Measurements from ENCODE around the gene WDFY4. TPM values are rescaled to one million over a fixed set of nuclear protein-coding genes. Genes with fewer than 3 reads are reported as not detected.

Gene WDFY4
- total RNA-seq, 1 donor from 2014 or later = 0.25 TPM

DNA sequence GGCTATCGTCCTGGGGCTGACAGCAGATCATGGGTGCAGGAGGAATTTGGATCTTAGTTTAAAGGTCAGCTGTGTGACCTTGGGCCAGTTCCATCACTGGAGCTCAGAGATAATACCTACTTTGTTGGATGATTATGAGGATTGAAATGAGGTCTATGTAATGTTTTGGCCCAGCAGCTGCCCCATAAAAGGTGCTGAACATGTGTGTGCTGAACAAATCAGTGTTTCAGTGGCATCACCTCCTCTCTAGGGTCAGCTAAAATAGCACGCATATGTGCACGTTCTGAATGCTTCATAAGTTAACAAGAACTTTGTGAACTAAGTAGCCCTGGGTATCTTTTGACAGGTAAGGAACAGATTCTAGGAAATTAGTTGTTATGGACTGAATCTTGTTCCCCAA, 339.8 kb downstream of the WDFY4 start:
- Histone ChIP-seq H3K9me3 (ENCODE audit: insufficient read depth, low read depth, low read length) (no peaks in the 10 kb centered on the region), H3K27ac (ENCODE audit: low read depth, low read length) (no peak overlapping the region), H2AFZ (ENCODE audit: low read depth, low read length) (no peak overlapping the region), H3K9ac (ENCODE audit: low read length) (no peak overlapping the region), H3K79me2 (ENCODE audit: insufficient read depth, low read length) (no peaks in the 10 kb centered on the region), H4K20me1 (ENCODE audit: insufficient read depth, low read length) (no peaks in the 10 kb centered on the region), H3K4me3 (ENCODE audit: insufficient read depth, low read depth, low read length) (no peak overlapping the region), H3K27me3 (ENCODE audit: insufficient read depth, low read length) (no peaks in the 10 kb centered on the region), H3K4me2 (ENCODE audit: low read length) (no peak overlapping the region), H3K36me3 (ENCODE audit: insufficient read depth, low read length) (no peaks in the 10 kb centered on the region), H3K4me1 (ENCODE audit: insufficient read depth, low read length) (no peaks in the 10 kb centered on the region)
- Mint-ChIP-seq H3K27ac (ENCODE audit: unreplicated experiment) (no peak overlapping the region), H3K4me1 (ENCODE audit: low read depth, unreplicated experiment) (no peaks in the 10 kb centered on the region), H3K27me3 (ENCODE audit: low read depth, unreplicated experiment) (peaks cover 19% of the 10 kb centered on the region), H3K36me3 (ENCODE audit: low read depth, unreplicated experiment) (no peaks in the 10 kb centered on the region), H3K9me3 (ENCODE audit: unreplicated experiment) (peaks cover 2% of the 10 kb centered on the region), H3K4me3 (ENCODE audit: unreplicated experiment) (no peak overlapping the region)
- FAIRE-seq (no peak), DNase-seq (ENCODE audit: low read depth) (no peak)
- TF ChIP-seq CTCF (IDR thresholded peaks at IDR 0.05; ENCODE audit: insufficient read depth, low read depth, low read length) = no peak
- no peak for TF ChIP-seq EZH2 (IDR thresholded peaks at IDR 0.05; ENCODE audit: insufficient read depth, low read length)

GRCh38 chr10:49025347-49025983, 340.8 kb downstream of the WDFY4 start:
- H3K27ac Mint-ChIP-seq (ENCODE audit: unreplicated experiment) = no peak overlapping the region
- TF ChIP-seq EZH2 (IDR thresholded peaks at IDR 0.05; ENCODE audit: insufficient read depth, low read length) = no peak
- TF ChIP-seq CTCF (IDR thresholded peaks at IDR 0.05; ENCODE audit: insufficient read depth, low read depth, low read length) = no peak
- H3K27me3 ChIP-seq (ENCODE audit: insufficient read depth, low read length) = no peaks in the 10 kb centered on the region
- no peaks in the 10 kb centered on the region for H3K4me1 ChIP-seq (ENCODE audit: insufficient read depth, low read length)
- peaks cover 19% of the 10 kb centered on the region for H3K27me3 Mint-ChIP-seq (ENCODE audit: low read depth, unreplicated experiment)
- H3K79me2 ChIP-seq (ENCODE audit: insufficient read depth, low read length) = no peaks in the 10 kb centered on the region
- H3K4me2 ChIP-seq (ENCODE audit: low read length) = no peak overlapping the region
- H2AFZ ChIP-seq (ENCODE audit: low read depth, low read length) = no peak overlapping the region
- no peaks in the 10 kb centered on the region for H3K9me3 Mint-ChIP-seq (ENCODE audit: unreplicated experiment)
- H3K9ac ChIP-seq (ENCODE audit: low read length) = no peak overlapping the region
- no peaks in the 10 kb centered on the region for H4K20me1 ChIP-seq (ENCODE audit: insufficient read depth, low read length)
- FAIRE-seq = no peak
- no peak overlapping the region for H3K27ac ChIP-seq (ENCODE audit: low read depth, low read length)
- H3K4me1 Mint-ChIP-seq (ENCODE audit: low read depth, unreplicated experiment) = no peaks in the 10 kb centered on the region
- no peak overlapping the region for H3K4me3 Mint-ChIP-seq (ENCODE audit: unreplicated experiment)
- no peak for DNase-seq (ENCODE audit: low read depth)
- H3K36me3 ChIP-seq (ENCODE audit: insufficient read depth, low read length) = no peaks in the 10 kb centered on the region
- no peaks in the 10 kb centered on the region for H3K9me3 ChIP-seq (ENCODE audit: insufficient read depth, low read depth, low read length)
- no peak overlapping the region for H3K4me3 ChIP-seq (ENCODE audit: insufficient read depth, low read depth, low read length)
- no peaks in the 10 kb centered on the region for H3K36me3 Mint-ChIP-seq (ENCODE audit: low read depth, unreplicated experiment)

GRCh38 chr10:49028639-49029038, 344.0 kb downstream of the WDFY4 start:
- Histone ChIP-seq H3K9ac (ENCODE audit: low read length) (no peak overlapping the region), H3K27ac (ENCODE audit: low read depth, low read length) (no peak overlapping the region), H3K36me3 (ENCODE audit: insufficient read depth, low read length) (no peaks in the 10 kb centered on the region), H3K27me3 (ENCODE audit: insufficient read depth, low read length) (no peaks in the 10 kb centered on the region), H3K79me2 (ENCODE audit: insufficient read depth, low read length) (no peaks in the 10 kb centered on the region), H3K4me2 (ENCODE audit: low read length) (no peak overlapping the region), H3K9me3 (ENCODE audit: insufficient read depth, low read depth, low read length) (no peaks in the 10 kb centered on the region), H3K4me3 (ENCODE audit: insufficient read depth, low read depth, low read length) (no peak overlapping the region), H2AFZ (ENCODE audit: low read depth, low read length) (no peak overlapping the region), H4K20me1 (ENCODE audit: insufficient read depth, low read length) (no peaks in the 10 kb centered on the region), H3K4me1 (ENCODE audit: insufficient read depth, low read length) (no peaks in the 10 kb centered on the region)
- H3K4me3 Mint-ChIP-seq (ENCODE audit: unreplicated experiment) = no peak overlapping the region
- no peak overlapping the region for H3K27ac Mint-ChIP-seq (ENCODE audit: unreplicated experiment)
- no peaks in the 10 kb centered on the region for H3K9me3 Mint-ChIP-seq (ENCODE audit: unreplicated experiment)
- no peak for TF ChIP-seq CTCF (IDR thresholded peaks at IDR 0.05; ENCODE audit: insufficient read depth, low read depth, low read length)
- TF ChIP-seq EZH2 (IDR thresholded peaks at IDR 0.05; ENCODE audit: insufficient read depth, low read length) = no peak
- no peaks in the 10 kb centered on the region for H3K36me3 Mint-ChIP-seq (ENCODE audit: low read depth, unreplicated experiment)
- peaks cover 27% of the 10 kb centered on the region for H3K27me3 Mint-ChIP-seq (ENCODE audit: low read depth, unreplicated experiment)
- DNase-seq (ENCODE audit: low read depth) (no peak), FAIRE-seq (no peak)
- no peaks in the 10 kb centered on the region for H3K4me1 Mint-ChIP-seq (ENCODE audit: low read depth, unreplicated experiment)

Data from astrocyte (in vitro differentiated cells and primary cell).